Germinal center (tissue), 1 donor: ENCODE data around the gene RAB22A.

Experiments used
- DNase-seq: peaks from one replicate; pipeline ENCODE4 v3.0.0; 2012; ENCODE audit warnings: mixed read lengths, low spot score

Gene RAB22A

DNA sequence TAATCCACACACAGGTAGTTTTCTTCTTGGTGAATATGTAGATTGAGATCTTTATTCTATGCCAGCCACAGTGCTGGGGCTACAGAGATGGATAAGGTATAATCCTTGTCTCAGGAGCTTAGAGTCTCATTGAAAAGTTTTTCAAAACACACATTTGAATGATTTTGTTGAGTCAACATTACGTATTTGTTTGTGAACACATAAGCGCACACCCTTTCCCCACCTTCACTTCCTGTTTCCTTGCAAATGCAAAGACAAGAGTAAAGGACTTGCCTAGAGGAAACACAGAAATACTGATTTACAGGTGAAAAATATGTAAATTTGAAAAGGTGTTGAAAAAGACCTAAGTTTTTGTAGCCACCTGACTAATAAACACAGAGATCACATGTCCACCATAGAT, 107.3 kb downstream of the RAB22A start:
- no peak for DNase-seq
